Stimulated activated CD8-positive, alpha-beta memory T cell treated with anti-CD3 and anti-CD28 coated beads, Interleukin-15, amount 100 ng/mL, for 24 hours (primary cell): ENCODE measurements around the gene CYP21A2.
A peak's percentile ranks its signal among the peaks of the same experiment; 100 is the strongest.
"Not testable (repeated sequence)": the region's sequence is repeated elsewhere in the genome, so short reads cannot be mapped to it uniquely, and the experiment has no call there.

Source experiments
- DNase-seq: peaks from one replicate; pipeline ENCODE4 v3.0.0-alpha.2; 2020; ENCODE audit warnings: low read depth

The CYP21A2 gene

DNA sequence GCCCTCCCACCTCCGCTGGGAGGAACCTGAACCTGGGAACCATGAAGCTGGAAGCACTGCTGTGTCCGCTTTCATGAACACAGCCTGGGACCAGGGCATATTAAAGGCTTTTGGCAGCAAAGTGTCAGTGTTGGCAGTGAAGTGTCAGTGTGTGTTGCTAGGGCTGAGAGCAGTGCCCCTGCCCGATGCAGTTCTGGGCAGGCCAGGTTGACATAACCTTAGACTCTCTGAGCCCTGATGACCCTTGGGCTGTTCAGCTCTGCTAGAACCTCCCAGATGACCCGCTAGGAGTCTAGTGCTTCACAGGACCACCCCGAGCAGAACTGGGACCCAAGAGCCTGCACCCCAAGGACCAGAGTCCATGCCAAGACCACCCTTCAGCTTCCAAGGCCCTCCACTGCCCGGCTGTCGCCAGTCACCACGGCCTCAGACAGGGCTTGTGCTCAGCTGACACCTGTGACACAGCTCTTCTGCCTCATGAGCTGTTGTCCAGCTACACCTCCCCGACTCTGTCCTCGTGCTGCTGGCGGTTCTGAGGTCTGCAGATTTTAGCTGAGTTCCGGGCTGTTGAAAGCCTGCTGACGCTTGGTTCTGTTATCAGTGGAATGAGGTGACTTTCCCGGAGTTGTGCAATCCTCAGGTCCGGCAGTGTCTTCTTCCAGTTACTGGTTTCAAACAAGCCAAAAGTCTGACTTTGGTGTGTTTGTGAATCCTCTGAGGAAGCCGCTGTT is 2.8 kb upstream of the CYP21A2 start:
- DNase-seq, result not testable (repeated sequence)

DNA sequence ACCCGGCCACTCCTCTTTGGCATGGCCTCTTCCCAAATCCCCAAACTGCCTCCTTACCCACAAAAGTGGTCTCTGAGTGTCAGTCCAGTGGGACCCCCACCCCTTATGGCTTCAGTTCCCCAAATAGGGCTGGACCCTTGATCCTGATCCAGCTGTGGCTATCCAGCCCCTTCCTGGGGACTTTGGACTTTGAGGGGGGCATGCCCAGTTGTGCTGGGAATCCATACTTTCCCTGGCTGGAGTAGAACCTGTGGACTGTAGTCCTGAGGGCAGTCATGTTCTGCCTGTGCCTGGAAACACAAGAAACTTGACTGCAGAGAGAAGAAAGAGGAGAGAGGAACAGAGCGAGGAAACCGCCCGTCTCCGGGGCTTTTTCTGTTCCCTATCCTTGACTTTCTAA is 1.1 kb upstream of the CYP21A2 start:
- DNase-seq, result not testable (repeated sequence)

DNA sequence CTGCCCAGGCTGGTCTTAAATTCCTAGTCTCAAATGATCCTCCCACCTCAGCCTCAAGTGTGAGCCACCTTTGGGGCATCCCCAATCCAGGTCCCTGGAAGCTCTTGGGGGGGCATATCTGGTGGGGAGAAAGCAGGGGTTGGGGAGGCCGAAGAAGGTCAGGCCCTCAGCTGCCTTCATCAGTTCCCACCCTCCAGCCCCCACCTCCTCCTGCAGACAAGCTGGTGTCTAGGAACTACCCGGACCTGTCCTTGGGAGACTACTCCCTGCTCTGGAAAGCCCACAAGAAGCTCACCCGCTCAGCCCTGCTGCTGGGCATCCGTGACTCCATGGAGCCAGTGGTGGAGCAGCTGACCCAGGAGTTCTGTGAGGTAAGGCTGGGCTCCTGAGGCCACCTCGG is 663 bp downstream of the CYP21A2 start:
- DNase-seq, result not testable (repeated sequence)

DNA sequence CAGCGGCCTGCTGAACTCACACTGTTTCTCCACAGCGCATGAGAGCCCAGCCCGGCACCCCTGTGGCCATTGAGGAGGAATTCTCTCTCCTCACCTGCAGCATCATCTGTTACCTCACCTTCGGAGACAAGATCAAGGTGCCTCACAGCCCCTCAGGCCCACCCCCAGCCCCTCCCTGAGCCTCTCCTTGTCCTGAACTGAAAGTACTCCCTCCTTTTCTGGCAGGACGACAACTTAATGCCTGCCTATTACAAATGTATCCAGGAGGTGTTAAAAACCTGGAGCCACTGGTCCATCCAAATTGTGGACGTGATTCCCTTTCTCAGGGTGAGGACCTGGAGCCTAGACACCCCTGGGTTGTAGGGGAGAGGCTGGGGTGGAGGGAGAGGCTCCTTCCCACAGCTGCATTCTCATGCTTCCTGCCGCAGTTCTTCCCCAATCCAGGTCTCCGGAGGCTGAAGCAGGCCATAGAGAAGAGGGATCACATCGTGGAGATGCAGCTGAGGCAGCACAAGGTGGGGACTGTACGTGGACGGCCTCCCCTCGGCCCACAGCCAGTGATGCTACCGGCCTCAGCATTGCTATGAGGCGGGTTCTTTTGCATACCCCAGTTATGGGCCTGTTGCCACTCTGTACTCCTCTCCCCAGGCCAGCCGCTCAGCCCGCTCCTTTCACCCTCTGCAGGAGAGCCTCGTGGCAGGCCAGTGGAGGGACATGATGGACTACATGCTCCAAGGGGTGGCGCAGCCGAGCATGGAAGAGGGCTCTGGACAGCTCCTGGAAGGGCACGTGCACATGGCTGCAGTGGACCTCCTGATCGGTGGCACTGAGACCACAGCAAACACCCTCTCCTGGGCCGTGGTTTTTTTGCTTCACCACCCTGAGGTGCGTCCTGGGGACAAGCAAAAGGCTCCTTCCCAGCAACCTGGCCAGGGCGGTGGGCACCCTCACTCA is 1.4 kb downstream of the CYP21A2 start:
- not testable (repeated sequence) for DNase-seq

DNA sequence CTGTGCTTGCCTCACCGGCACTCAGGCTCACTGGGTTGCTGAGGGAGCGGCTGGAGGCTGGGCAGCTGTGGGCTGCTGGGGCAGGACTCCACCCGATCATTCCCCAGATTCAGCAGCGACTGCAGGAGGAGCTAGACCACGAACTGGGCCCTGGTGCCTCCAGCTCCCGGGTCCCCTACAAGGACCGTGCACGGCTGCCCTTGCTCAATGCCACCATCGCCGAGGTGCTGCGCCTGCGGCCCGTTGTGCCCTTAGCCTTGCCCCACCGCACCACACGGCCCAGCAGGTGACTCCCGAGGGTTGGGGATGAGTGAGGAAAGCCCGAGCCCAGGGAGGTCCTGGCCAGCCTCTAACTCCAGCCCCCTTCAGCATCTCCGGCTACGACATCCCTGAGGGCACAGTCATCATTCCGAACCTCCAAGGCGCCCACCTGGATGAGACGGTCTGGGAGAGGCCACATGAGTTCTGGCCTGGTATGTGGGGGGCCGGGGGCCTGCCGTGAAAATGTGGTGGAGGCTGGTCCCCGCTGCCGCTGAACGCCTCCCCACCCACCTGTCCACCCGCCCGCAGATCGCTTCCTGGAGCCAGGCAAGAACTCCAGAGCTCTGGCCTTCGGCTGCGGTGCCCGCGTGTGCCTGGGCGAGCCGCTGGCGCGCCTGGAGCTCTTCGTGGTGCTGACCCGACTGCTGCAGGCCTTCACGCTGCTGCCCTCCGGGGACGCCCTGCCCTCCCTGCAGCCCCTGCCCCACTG is 2.3 kb downstream of the CYP21A2 start:
- DNase-seq, result not testable (repeated sequence)

DNA sequence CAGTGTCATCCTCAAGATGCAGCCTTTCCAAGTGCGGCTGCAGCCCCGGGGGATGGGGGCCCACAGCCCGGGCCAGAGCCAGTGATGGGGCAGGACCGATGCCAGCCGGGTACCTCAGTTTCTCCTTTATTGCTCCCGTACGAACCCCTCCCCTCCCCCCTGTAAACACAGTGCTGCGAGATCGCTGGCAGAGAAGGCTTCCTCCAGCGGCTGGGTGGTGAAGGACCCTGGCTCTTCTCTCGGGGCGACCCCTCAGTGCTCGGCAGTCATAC is 2.8 kb downstream of the CYP21A2 start:
- not testable (repeated sequence) for DNase-seq

DNA sequence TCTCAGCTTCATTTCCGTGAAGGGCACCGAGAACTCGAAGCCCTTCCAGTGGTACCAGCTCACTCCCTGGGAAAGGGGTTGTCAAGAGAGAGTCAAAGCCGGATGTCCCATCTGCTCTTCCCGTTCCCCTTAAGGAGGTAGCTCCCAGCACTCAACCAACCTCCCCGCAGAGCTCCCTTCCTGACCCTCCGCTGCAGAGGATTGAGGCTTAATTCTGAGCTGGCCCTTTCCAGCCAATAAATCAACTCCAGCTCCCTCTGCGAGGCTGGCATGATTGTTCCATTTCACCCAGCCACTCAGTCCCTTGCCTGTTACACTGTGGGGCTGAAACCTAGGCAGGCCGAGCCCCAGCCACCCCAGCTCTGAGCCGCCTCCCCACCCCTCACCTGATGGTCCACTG is 3.2 kb downstream of the CYP21A2 start:
- DNase-seq, result not testable (repeated sequence)

DNA sequence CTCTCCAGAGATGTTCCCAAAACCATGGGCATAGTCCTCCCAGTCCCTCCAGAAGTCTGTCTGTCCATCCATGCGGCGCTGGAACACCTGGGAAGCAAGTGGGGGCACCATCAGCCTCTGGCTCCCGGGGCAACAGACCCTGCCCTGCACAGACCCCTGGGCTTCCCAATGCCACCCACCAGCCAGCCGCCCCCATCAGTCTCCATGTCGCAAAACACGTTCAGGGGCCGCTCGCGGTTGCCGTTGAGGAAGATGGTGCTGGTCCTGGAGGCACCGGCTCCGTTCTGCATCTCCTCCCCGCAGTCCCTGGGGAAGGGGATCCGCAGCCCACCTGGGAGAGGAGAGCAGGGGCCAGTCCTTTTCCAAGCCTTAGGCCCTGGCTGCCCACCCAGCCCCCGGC is 4.1 kb downstream of the CYP21A2 start:
- DNase-seq, result not testable (repeated sequence)

DNA sequence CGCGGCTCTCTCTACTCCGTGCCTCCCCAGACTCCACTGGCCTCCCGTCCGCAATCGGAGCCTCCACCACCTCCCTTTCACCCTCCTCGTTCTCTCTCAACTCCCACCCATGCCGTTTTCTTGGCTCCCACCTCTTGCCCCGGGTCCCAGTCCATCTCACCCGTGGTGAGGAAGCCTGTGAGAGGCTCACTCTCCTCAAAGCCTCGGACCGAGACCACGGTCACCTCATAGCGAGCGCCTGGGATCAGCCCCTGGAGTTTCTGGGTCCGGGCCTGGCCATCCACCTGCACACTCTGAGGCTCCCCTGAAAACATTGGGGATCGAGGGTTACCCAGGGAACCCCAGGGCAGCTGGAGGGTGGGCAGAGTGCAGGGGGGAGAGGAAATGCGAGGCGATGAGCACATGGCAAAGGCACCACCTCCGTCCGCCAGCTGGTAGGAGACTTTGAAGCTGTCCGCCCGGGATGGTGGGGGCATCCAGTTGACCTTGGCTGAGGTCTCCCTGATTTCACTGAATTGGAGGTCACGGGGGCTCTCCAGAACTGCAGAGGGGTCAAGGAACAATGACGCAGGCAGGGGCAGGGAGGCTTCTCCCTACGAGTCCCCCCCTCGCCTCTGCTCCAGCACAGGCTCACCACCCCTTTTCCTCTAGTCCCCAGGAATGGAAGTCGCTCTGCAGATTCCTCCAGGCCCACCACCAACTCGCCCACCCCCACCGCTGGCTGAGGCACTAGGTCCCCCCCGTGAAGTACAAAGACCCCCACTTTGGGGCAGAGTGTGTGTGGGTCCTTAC is 5.6 kb downstream of the CYP21A2 start:
- DNase-seq, result not testable (repeated sequence)

DNA sequence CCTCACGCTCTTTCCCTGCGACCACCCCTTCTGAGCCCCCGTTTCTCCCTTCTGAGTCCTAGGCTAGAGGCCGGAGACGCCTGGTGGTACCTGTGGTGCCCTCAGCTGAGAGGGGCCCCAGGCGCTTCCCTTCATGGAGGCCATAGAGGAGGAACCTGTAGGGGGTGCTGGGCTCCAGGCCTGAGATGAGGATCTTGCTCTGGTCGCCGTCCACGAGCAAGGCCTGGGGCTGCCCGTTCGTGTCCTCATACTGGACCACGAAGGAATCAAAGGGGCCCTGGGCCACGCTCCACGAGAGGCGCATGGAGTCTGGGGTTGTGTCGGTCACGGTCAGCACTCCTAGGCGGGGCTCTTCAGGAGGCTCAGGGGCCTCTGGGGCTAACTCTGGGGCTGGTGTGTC is 6.7 kb downstream of the CYP21A2 start:
- not testable (repeated sequence) for DNase-seq

DNA sequence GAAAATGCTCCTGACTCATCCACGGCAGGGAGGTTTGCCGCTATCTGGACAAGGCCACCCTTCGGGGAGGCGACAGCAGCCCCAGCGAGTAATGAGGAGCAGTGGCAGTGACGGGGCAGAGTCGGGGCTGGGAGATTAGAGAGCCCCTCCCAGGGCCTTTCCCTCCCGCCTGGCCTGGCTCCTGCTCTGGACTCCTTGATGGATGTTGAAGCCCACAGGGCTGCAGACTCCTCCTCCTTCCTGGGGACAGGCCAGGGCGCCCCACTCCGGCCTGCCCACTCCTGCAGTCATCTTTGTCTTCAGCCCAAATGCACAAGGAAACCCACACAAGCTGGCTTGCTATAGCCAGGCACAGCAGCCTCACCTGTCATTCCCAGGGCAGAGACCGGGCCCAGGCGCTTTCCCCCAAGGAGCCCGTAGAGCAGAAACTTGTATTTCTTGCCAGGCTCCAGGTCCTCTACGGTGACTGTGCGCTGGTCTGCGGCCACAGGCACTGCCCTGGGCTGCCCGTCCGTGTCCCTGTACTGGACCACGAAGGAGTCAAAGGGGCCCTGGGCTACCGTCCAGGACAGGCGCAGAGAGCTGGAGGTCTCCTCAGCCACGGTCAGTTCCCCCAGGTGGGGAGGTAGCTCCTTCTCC is 7.7 kb downstream of the CYP21A2 start:
- no peak for DNase-seq

DNA sequence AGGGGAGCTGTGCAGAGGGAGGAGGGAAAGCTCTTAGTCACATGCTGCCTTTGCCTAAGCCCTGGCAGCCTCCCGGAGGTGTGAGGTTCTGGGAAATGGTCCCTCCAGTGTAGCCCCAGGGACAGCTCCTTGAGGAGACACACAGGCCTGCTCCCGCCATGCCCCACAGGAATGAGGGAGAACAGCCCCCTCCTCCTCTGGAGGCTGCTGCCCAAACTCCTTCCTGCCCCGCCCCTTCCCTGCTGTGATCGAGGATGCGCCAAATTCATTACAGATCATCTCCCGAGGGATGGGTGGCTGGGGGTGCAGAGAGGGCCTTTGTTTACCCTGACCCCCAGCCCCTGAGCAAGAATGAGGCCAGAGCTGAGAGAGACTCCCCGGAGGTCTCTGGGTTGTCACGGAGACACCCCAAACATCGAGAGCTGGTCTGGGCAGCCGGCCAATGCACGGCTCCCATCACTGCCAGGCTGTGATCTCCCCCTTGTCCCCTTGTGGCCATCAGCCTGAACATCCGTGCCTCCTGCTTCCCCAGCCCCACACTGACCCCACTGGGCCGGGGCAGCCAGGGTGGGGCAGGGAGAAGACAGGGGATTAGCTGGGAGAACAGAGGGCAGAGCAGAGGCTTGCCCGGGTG is 8.4 kb downstream of the CYP21A2 start:
- DNase-seq, result no peak

DNA sequence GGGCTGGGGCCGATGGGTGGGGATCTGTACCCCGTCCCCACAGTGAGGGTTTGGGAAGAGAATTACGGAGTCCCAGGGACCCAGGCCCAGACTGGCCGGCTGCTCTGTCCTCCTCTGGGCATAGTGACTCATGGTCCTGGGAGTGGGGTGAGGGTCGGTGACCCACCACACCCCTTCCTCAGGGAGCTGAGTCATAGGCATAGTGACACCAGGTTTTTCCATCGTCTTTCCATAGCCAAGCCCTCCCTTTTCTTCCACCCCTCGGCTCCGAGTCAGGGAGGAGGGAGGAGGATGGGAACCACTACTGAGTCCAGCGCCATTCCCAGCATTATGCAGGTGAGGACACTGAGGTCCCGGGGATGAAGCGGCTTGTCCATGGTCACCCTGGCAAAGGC is 8.9 kb downstream of the CYP21A2 start:
- no peak for DNase-seq

DNA sequence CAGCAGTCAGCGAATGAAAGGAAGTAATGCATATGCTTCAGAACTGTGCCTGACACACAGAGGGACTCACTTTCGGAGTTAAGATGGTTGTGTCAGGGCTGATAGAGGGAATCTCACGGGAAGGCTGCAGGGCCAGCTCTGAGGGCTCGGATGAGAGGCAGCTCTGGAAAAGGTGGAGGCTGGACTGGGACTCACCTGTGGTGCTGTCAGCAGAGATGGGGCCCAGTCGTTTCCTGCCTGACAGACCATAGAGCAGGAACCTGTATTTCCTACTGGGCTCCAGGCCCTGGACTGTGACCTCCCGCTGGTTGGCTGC is 9.3 kb downstream of the CYP21A2 start:
- no peak for DNase-seq

DNA sequence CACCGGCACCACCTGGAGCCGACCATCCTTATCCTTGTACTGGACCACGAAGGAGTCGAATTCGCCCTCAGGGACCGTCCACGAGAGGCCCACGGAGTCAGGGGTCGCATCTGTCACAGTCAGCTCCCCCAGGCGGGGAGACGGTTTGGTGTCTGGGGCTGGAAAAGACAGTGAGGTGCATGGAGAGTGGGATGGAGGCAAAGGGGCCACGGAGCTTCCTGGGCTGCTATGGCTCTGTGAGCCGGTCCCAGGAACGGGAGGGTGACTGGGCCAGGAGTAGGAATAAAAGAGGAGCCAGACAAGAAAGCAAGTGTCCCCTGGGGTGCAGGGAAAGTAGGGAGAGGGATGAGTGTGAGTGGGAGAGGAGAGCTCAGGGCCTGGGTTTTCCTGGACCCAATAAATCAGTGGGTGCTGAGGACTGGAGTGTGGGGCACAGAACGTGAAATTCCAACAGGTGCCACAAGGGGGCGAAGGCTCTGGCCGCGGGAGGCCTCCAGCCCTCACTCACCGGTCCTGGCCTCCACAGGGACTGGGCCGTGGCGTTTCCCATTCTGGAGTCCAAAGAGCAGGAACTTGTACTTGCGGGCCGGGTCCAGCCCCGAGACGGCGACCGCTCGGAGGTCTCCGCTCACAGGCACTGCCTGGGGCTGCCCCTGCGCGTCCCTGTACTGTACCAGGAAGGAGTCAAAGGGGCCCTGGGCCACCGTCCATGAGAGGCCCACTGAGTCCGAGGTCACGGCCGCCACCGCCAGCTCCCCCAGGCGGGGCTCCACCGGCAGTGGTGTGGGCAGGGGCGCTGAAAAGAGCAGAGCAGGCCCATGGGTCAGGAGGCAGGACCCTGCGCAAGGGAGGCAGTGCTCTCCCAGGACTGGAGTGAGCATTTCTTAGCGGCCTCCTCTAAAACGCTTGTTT is 9.9 kb downstream of the CYP21A2 start:
- peak; percentile 64 for DNase-seq

DNA sequence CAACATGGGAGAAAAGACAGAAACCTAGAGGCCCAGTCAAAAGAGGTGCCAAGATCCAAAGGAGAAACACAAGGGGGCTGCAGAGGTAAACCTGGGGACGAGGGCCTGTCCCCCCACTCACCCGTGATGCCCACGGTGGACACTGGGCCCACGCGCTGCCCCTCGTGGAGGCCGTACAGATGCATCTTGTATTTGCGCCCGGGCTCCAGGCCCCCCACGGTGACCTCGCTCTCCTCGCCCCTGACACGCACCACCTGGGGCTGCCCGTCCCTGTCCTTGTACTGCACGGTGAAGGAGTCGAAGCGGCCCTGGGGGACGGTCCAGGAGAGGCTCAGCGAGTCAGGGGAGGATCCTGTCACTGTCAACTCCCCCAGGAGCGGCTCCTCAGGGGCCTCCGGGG is 10.9 kb downstream of the CYP21A2 start:
- DNase-seq, result not testable (repeated sequence)

DNA sequence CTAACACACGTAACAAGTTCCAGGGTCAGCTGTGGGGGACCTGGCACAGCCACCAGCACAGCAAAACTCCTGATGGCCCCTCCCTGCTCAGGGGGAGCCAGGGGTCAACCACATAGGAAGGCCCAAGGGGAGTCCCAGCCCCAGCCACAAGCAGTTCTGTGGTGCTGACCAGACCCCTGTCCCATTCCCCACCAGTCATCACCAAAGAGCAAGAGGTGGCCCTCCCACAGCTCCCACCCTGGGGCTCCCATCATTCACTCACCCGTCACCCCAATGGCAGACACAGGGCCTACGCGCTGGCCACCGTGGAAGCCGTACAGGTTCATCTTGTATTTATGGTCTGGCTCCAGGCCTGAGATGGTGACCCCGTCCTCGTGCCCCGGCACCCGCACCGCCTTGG is 11.5 kb downstream of the CYP21A2 start:
- not testable (repeated sequence) for DNase-seq

DNA sequence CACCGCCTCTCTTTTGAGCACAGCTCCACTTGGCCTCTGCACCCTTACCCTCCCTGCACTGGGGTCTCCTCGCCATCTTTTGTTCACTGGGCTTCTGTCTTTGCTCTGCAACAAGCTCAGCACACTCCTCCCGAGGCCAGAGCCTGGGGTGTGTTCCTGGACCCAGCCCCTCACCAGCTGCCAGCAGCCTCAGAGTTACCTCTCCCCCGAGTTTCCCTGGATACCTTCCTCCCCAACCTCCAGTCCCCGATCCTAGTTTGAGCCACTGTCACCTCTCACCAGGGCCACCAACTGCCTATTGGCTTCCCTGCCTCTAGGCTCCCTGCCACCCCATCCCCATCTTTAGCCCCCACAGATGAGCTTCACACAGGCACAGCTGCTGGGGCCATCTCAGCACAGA is 12.3 kb downstream of the CYP21A2 start:
- DNase-seq, result no peak

DNA sequence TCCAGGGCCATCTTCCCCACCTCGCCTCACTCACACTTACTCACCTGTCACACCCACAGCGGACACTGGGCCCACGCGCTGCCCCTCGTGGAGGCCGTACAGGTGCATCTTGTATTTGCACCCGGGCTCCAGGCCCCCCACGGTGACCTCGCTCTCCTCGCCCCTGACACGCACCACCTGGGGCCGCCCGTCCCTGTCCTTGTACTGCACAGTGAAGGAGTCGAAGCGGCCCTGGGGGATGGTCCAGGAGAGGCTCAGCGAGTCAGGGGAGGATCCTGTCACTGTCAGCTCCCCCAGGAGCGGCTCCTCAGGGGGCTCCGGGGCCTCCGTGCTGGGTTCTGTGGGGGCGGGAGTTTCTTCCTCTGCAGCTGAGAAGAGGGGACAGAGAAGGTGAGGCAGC is 14.4 kb downstream of the CYP21A2 start:
- not testable (repeated sequence) for DNase-seq

DNA sequence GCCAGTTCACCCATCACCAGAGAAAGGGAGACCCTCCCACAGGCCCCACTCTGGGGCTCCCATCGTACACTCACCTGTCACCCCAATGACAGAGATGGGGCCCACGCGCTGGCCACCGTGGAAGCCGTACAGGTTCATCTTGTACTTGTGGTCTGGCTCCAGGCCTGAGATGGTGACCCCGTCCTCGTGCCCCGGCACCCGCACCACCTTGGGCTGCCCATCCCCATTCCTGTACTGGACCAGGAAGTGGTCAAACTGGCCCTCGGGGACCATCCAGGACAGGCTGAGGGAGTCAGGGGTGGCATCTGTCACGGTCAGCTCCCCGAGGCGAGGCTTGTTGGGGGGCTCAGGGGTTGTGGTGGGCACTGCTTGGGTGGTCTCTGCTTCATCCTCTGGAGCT is 15.1 kb downstream of the CYP21A2 start:
- DNase-seq, result not testable (repeated sequence)
